Posterior vena cava (tissue), 2 donors: ENCODE measurements around the gene CACNA2D3. TPM values are rescaled to one million over a fixed set of nuclear protein-coding genes. Genes with fewer than 3 reads are reported as not detected.
"Not testable (repeated sequence)": the region's sequence is repeated elsewhere in the genome, so short reads cannot be mapped to it uniquely, and the experiment has no call there.

ENCODE experiments used
- DNase-seq: peaks from one replicate; pipeline ENCODE4 v3.0.0-alpha.2; 2020; ENCODE audit warnings: low spot score
- intact Hi-C, 2 donors: fragments of 100-400 bp; cut with DNase I; formaldehyde crosslinking; loops; one replicate each; pipeline versions ENCODE4 v1.14.1 to v1.14.2; 2022 to 2023
- long read RNA-seq, 2 donors: library from polyadenylated mRNA; unstranded; transcript quantifications; one replicate each; pipeline ENCODE4 v2.0.0, GENCODE V29; 2020 to 2021
- total RNA-seq, 2 donors: library from RNA; stranded (reverse); fragmentation: NEBNext Ultra II Directional; extraction: Animal tissue kit (Norgen Biotek cat#: 25700); gene quantifications; one replicate each; pipeline ENCODE4 v1.2.1, GENCODE V29; 2021
- donor health status: DM: yes; HTN: yes; CAD: no.
- donor health status: DM: yes; HTN: yes; CAD: no.

The CACNA2D3 gene
- 1 to 10 TPM; 2.0 to 4.0 TPM for total RNA-seq
- long read RNA-seq, donor 1, partial matches to known transcripts, result 1 of 2 reads
- long read RNA-seq, donor 1, other reads (novel, unspliced or antisense), result 1 of 2 reads
- long read RNA-seq, donor 2, partial matches to known transcripts, result 0 of 3 reads
- long read RNA-seq, donor 2, other reads (novel, unspliced or antisense), result 3 of 3 reads

GRCh38 chr3:54122324-54123002, at the start of gene CACNA2D3:
CACNA2D3 (plus strand) TSS chr3:54122552.
- intact Hi-C loops, result no loop called here
- no peak for DNase-seq

- intact Hi-C loops, result no loop called here
These were observed 49.0 kb upstream of the CACNA2D3 start for GRCh38 chr3:54073386-54073785.

DNA sequence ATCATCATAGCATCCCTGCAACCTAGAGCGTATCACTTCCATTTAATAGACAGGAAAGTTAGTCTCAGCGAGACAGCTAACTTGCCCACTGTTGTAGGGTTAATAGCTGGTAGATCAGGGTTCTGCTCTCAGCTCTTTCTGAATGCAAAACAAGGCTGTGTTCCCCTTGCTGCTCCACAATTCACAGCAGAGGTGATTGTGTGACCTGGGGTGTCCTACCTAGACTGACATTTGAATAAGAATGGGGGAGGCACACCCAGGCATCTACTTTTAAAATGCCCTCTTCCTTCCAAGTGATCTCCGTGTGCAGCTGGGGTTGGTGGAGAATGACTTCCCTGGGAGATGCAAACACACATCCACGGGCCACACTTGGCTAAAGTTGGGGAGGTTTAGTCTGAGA, 43.0 kb upstream of the CACNA2D3 start:
- no peak for DNase-seq
- intact Hi-C loops, result no loop called here

More at GRCh38 chr3:54073386-54073785, 49.0 kb upstream of the CACNA2D3 start:
- no peak for DNase-seq

GRCh38 chr3:54079730-54080325, 42.5 kb upstream of the CACNA2D3 start:
- intact Hi-C loops, result loop anchor here in 1 of 2 donors (10.0 kb wide), 1 partner anchor 105 kb away; no protein-coding TSS in a partner anchor
- no peak for DNase-seq

- DNase-seq, result no peak
- intact Hi-C loops, result loop anchor here in 1 of 2 donors (10.0 kb wide), 1 partner anchor 109 kb away; no protein-coding TSS in a partner anchor
These were observed 38.4 kb upstream of the CACNA2D3 start for GRCh38 chr3:54083921-54084320.

DNA sequence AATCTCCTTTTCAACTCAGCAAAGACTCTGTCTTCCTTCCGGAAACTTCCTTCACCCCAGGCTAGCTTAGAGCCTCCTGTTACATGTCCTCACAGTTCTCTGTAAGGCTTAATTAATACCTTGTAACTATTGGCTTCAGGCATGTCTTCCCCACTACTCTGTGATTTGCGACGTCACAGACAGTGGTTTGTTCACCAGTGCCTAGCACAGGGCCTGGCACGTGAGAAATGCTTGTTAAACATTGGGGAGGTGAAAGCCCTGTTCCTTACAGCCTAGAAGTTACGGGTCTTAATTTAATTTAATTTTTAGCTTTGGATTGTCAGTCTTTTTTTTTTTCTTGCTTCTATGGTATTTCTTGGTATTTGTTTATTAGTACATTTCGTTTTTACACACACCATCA, 36.4 kb upstream of the CACNA2D3 start:
- intact Hi-C loops, result loop anchor here in 1 of 2 donors (10.0 kb wide), 1 partner anchor 111 kb away; no protein-coding TSS in a partner anchor
- DNase-seq, result no peak

DNA sequence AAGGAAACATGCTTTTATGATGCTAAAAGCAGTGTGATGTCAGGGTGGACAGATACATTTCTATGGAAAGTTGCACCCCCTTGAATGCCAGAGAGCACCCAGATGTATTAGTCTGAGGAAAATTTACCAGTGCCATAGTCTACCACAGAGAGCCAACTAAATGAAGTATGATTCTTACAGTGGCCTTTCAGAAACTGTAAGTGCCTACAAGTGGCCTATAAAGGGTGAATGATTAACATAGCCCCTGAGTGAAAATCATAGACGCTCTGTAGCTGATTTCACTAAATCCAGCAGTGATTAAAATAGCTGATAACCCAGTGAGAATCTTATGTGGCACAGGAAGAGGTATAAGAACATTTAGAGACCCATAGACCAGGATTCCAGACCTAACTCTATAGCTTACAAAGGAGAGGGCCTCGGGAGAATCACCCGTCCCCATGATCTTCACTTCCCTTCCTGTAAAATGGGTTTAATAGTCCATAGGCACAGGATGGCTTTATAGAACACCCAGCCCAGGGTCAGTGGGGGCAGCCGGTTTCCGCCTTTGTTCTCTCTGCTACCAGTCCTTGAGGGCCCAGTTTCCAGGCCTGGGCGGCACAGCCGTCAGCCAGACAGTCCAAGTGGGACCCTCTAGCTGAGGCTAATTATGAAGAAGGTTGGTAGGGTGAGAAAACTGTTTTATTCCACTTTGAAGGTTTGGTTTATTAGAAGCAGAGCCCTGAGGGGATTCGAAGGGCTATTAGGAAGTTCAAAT, 35.5 kb upstream of the CACNA2D3 start:
- DNase-seq, result no peak
- intact Hi-C loops, result loop anchor here in 1 of 2 donors (10.0 kb wide), 1 partner anchor 112 kb away; no protein-coding TSS in a partner anchor

DNA sequence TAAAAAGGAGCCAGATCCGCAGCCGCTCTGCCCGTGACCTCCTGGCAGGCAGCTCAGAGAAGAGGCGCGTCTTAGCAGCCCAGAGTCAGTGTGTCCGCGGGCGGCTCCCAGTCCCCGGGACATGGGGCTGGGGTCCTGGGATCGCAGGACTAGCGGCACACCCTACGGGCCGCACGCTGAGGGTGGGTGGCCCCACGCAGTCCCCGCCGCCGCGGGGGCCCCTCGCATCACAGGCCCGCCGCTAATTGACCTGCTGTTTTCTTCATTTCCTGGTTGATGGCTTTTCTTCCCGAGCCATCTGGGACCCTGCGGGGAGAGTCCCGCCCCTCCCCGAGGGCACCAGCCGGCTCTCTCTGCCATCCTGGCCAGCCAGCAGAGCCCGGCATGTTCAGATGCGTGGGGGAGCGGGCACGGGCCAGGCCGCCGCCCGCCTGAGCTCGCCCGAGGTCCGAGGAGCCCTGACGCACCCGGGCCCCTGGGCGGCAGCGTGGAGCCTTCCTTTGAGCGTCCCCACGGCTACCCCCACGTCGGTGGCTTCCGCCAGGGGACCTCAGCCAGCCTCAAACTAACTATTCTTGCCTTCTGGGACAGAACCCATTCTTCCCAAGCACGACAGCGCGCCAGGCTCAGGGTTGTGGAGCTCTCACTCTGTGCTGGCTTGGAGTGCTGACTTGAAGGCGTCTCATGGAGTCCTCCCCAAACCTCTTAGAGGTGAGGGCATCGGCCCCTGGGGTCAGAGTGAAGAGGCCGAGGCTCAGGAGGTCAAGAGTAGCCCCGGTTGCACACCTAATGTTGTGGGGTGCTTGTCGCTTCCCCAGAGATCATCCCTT, 34.6 kb upstream of the CACNA2D3 start:
- intact Hi-C loops, result loop anchor here in 1 of 2 donors (10.0 kb wide), 1 partner anchor 113 kb away; no protein-coding TSS in a partner anchor
- no peak for DNase-seq

- intact Hi-C loops, result no loop called here
- no peak for DNase-seq
These were observed 28.7 kb upstream of the CACNA2D3 start for GRCh38 chr3:54093491-54094248.

GRCh38 chr3:54094926-54095325, 27.4 kb upstream of the CACNA2D3 start:
- intact Hi-C loops, result no loop called here

GRCh38 chr3:54099381-54099780, 23.0 kb upstream of the CACNA2D3 start:
- intact Hi-C loops, result no loop called here
- DNase-seq, result no peak

More at GRCh38 chr3:54094926-54095325, 27.4 kb upstream of the CACNA2D3 start:
- DNase-seq, result no peak

GRCh38 chr3:54104084-54104483, 18.3 kb upstream of the CACNA2D3 start:
- intact Hi-C loops, result no loop called here
- DNase-seq, result no peak

DNA sequence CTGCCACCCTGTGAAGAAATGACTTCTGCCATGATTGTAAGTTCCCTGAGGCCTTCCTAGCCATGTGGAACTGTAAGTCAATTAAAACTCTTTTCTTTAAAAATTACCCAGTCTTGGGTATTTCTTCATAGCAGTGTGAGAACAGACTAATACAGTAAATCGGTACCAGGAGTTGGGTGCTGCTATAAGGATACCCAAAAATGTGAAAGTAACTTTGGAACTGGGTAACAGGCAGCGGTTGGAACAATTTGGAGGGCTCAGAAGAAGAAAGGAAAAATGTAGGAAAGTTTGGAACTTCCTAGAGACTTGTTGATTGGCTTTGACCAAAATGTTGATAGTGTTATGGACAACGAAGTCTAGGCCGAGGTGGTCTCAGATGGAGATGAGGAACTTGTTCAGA, 6.2 kb upstream of the CACNA2D3 start:
- intact Hi-C loops, DNase-seq: not testable (repeated sequence)

- DNase-seq, result no peak
- intact Hi-C loops, result no loop called here
These were observed 1.5 kb upstream of the CACNA2D3 start for GRCh38 chr3:54120657-54121413.

DNA sequence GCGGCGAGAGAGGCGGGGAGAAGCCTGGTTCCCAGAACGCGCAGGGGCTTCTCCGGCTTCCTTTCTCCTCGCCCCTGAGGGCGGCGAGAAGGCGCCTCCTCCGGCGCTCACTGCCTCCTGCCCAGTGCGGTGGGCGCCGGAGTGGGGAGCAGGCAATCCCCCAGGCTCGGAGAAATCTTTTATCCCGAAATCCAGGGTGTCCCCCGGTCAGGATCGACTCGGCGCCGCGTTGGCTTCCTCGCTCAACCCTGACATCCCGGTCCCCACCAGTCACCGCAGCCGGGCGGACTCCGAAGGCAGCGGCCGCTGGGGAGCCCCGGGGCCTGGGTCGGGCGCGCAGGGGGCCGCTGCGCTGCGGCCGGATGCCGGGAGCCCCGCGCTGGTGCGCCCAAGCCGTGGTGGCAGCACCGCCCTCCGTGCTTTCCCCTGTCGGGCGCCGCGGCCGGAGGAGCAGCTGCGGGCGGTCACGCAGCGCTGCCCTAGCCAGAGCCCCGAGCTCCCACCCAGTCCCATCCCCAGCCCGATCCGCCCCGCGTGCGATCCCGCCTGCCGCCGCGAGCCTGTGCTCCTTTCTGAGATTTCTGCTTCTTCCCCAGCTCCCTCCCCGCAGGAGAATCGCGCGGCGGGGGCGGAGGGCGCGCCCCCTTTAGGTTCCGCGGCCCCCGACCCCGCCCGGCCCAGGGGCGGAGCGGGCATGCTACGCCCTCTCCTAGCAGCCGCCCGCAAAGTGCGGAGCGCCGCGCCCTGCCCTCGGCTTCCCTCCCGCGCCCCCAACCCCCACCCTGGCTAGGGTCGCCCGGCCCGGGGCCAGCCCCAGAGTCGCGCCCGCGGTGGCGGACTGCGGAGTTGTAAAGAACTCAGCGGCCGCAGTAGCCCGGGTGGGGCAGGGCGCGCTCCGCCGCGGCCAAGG, 683 bp upstream of the CACNA2D3 start:
- DNase-seq, result no peak
- intact Hi-C loops, result no loop called here

- intact Hi-C loops, result no loop called here
- no peak for DNase-seq
These were observed 837 bp downstream of the CACNA2D3 start for GRCh38 chr3:54123003-54123775.
